Mammary epithelial cell (primary cell): ENCODE results near the gene SRM.

Experiments
- CTCF ChIP-seq, 2 donors: IDR thresholded peaks in 1 of 2; conservative IDR thresholded peaks in 1 of 2; 2 replicates each; pipeline ENCODE4 v1.5.1; 2011 to 2012; ENCODE audit warnings: inconsistent platforms in 2 of 2, low read length in 2 of 2, mild to moderate bottlenecking in 2 of 2, control low read depth in 1 of 2, low read depth in 1 of 2; ENCODE audit not compliant: insufficient read depth in 1 of 2; ENCODE audit errors: extremely low read depth in 1 of 2
- EZH2 ChIP-seq: IDR thresholded peaks from 2 replicates; pipeline ENCODE4 v1.6.1; 2012; ENCODE audit warnings: low read length, inconsistent platforms, borderline replicate concordance

GRCh38 chr1:11019971-11020370, 39.8 kb downstream of the SRM start:
- TF ChIP-seq CTCF (conservative IDR thresholded peaks at IDR 0.05 in 1 of 2, IDR thresholded peaks at IDR 0.05 in 1 of 2; ENCODE audit: extremely low read depth in 1 of 2, insufficient read depth in 1 of 2, low read depth in 1 of 2, low read length in 2 of 2): no peak
- no peak for TF ChIP-seq EZH2
